GM18505 (cell line): ENCODE data around the gene GOLGA6L25.
"Not testable (repeated sequence)": the region's sequence is repeated elsewhere in the genome, so short reads cannot be mapped to it uniquely, and the experiment has no call there.

ENCODE experiments used
- ATAC-seq: cut with Tn5 transposase; IDR thresholded peaks from one replicate; pipeline ENCODE4 v1.9.1; 2021; ENCODE audit not compliant: unreplicated experiment

GOLGA6L25 gene

GRCh38 chr15:28553268-28553667, at the start of gene GOLGA6L25:
Gene GOLGA6L25, plus strand, starts transcription at chr15:28553568. Its CDS starts 61 bp downstream, at chr15:28553629.
- ATAC-seq = not testable (repeated sequence)

GRCh38 chr15:28508217-28508889, 45.0 kb upstream of the GOLGA6L25 start:
- not testable (repeated sequence) for ATAC-seq

DNA sequence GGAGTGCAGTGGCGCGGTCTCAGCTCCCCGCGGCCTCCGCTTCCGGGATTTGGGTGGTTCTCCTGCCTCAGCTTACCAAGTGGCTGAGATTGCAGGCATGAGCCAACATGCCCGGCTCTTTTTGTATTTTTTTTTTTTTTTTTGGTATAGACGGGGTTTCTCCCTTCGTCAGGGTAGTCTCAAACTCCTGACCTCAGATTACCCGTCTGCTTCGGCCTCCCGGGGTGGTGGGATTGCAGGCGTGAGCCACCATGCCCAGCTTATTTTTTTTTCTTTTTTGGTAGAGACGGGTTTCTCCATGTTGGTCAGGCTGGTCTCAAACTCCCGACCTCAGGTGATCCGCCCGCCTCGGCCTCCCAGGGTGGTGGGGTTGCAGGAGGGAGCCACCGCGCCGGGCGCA, 39.2 kb upstream of the GOLGA6L25 start:
- ATAC-seq = not testable (repeated sequence)

DNA sequence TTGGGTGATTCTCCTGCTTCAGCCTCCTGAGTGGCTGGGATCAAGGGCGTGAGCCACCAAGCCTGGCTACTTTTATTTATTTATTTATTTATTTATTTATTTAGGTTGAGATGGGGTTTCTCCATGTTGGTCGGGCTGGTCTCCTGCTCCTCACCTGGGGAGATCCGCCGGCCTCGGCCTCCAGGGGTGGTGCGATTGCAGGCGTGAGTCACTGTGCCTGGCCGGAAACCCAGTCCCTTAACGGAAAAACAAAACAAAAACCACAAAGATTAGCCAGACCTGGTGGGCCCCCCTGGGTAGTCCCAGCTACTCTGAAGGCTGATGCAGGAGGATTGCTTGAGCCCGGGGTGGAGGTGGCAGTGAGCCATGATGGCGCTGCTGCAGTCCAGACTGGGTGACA, 38.2 kb upstream of the GOLGA6L25 start:
- ATAC-seq = not testable (repeated sequence)

DNA sequence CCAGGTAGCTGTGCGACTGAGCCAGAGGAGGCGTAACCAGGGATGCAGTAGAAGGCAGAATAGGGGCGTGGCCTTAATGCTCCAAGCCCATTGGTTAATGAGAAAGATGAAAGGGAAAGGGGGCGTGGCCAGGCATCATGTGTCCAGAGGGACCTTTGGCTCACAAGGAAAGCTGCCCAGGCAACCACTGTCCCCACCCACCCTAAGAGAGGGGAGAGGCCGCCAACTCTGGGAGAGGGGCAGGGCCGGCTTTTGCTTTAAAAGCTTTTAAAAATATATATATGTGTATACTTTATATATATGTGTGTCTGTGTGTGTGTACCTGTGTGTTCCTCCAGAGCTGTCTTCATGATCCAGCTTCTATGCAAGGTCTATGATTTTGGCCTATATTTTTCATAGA, 20.4 kb upstream of the GOLGA6L25 start, which contains the start of gene GOLGA8G:
GOLGA8G (minus strand) TSS at position 18 of the 400 bp plus-strand sequence. CDS start 62 bp downstream, outside the sequence.
- not testable (repeated sequence) for ATAC-seq

DNA sequence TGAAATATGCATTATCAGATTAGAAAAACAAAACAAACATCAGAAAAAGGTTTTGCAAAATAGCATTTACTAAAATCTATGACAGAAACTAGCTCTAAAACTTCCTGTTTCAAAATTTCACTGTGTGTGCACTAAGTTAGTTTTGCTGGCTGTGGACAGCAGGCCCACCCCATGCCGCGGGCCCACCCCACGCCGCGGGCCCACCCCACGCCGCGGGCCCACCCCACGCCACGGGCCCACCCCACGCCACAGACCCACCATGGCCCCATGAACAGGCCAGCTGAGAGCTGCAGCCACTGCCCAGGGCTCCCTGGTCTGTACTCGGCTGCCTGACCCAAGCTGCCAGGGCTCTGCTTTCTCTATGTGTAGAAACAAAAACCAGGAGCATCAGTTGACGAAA, 20.0 kb downstream of the GOLGA6L25 start:
- not testable (repeated sequence) for ATAC-seq

- ATAC-seq = peak; percentile 64
These were observed 35.7 kb downstream of the GOLGA6L25 start for GRCh38 chr15:28588977-28589606.

- ATAC-seq = not testable (repeated sequence)
These were observed 36.4 kb downstream of the GOLGA6L25 start for GRCh38 chr15:28589769-28590168.

GRCh38 chr15:28592395-28592794, 39.0 kb downstream of the GOLGA6L25 start:
- not testable (repeated sequence) for ATAC-seq

- not testable (repeated sequence) for ATAC-seq
These were observed 40.2 kb downstream of the GOLGA6L25 start for GRCh38 chr15:28593424-28594129.

GRCh38 chr15:28597471-28597870, 44.1 kb downstream of the GOLGA6L25 start:
- not testable (repeated sequence) for ATAC-seq

- not testable (repeated sequence) for ATAC-seq
These were observed 44.8 kb downstream of the GOLGA6L25 start for GRCh38 chr15:28598209-28598608.

DNA sequence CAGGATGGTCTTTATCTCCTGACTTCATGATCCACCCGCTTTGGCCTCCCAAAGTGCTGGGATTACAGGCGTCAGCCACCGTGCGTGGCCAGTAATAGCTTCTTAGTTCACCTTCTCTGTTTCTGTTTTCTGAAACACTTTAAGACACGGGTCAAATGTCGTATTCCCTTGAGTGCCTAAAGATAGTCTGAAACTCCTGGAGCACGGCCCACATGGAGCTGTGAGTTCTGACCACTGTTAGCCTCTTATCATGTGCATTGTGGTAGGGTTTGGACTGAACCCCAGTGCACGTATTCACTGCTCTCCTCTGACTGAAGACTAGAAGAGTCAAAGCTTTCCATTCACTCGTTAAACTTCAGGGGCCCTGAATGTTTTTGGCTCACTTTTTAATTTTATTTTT, 48.8 kb downstream of the GOLGA6L25 start:
- ATAC-seq = not testable (repeated sequence)
